Measurements from ENCODE around the gene PLBD1. TPM values are rescaled to one million over a fixed set of nuclear protein-coding genes. Genes with fewer than 3 reads are reported as not detected.

PLBD1 gene
- total RNA-seq, 2 experiments from 2014 or later, result not detected

DNA sequence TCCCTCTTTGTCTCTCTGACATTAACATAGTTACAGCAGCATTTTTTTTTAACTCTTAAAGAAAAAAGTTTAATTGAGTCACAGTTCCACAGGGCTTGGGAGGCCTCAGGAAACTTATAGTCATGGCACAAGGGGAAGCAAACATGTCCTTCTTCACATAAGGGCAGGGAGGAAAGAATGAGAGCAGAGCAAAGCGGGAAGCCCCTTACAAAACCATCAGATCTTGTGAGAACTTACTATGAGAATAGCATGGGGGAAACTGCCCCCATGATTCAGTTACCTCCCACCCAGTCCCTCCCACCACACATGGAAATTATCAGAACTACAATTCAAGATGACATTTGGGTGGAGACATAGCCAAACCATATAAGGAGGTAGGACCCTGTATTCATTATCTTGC lies 96.2 kb downstream of the PLBD1 start:
- intact Hi-C loops (cut with micrococcal nuclease), result no loop called here

DNA sequence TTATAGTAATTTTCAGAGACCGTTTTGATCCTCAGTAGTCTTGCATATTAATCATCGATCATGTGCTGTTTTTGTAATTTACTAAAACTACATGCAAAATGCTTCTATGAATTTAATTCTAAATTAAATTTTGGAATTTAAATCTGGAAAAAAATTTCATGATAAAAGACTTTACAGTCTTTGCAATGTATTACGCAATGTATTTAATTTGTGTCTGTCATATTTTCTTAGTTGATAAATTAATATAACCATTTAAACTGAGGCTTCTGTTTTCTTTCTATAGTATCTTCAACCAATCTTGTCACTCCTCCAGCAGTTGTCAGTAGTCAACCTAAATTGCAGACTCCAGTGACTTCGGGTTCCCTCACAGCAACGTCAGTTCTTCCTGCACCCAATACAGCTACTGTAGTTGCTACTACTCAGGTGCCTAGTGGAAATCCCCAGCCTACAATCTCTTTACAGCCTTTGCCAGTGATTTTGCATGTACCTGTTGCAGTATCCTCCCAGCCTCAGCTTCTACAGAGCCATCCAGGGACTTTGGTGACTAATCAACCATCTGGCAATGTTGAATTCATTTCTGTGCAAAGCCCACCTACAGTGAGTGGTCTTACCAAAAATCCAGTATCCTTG lies 107.4 kb downstream of the PLBD1 start:
- H3K36me3 Mint-ChIP-seq, result peaks cover 50% of the 10 kb centered on the region
- H3K4me1 Mint-ChIP-seq (ENCODE audit: low read depth), result peaks cover 33% of the 10 kb centered on the region
- H3K27ac Mint-ChIP-seq, result peak overlapping the region; percentile 23
- H3K9me3 Mint-ChIP-seq, result no peaks in the 10 kb centered on the region
- no peak for DNase-seq
- ChIA-PET POLR2A (no interaction called here), CTCF (no interaction called here)
- no peaks in the 10 kb centered on the region for H3K27me3 Mint-ChIP-seq
- intact Hi-C loops (cut with micrococcal nuclease), result no loop called here
- H3K4me3 Mint-ChIP-seq, result no peak overlapping the region

More for the DNA sequence above, 96.2 kb downstream of the PLBD1 start:
- H3K4me1 Mint-ChIP-seq (ENCODE audit: low read depth), result no peaks in the 10 kb centered on the region
- H3K4me3 Mint-ChIP-seq, result no peak overlapping the region
- POLR2A ChIA-PET, result no interaction called here
- no peaks in the 10 kb centered on the region for H3K27me3 Mint-ChIP-seq
- DNase-seq, result no peak
- no peak overlapping the region for H3K27ac Mint-ChIP-seq
- CTCF ChIA-PET, result no interaction called here
- H3K9me3 Mint-ChIP-seq, result peaks cover 47% of the 10 kb centered on the region
- peaks cover 75% of the 10 kb centered on the region for H3K36me3 Mint-ChIP-seq

DNA sequence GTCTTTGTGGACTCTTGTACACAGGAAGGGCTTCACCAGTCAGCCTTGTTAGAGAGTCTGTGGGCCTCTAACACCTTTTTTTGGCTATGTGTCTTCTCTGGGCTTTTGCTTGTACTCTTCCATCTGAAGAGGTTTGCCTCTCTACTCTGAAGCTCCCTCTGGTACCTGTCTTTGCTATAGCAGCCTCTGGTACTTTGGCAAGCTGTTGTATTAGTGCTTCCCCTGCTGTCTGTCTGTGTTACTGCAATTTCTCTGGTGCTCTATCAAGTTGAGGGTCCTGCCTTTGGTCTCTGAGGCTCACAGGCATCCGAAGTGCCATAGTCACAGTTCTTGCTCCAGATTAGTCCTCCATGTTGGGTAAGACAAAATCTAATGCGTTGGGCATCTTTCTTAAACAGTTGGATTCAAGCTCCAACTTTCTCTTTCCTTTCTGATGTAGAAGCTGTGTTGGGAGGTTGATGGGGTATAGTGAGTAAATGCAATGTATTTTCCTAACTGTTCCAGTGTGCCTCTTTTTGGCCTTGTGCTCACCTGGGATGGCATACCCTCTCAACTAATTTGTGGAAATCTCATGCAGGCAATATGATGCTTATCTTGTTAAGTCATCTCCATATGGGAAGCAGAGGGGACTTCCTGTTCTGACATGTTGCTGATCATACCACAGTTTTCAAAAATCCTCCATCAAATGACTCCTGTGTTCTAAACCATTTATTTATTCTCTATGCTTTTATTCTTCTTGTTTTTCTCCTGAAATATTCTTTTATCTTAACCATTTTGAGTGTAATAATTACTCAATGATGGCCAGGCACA lies 113.4 kb downstream of the PLBD1 start:
- intact Hi-C loops (cut with micrococcal nuclease), result loop anchor here (1.0 to 2.0 kb wide), 5 partner anchors 24 to 216 kb away; partner anchors contain the start of gene ATF7IP
- H3K4me1 Mint-ChIP-seq (ENCODE audit: low read depth), result peaks cover 56% of the 10 kb centered on the region

More for the DNA sequence above, 113.4 kb downstream of the PLBD1 start:
- CTCF ChIA-PET, result interaction anchor here (0.6 to 5.4 kb wide), 26 partner anchors 9 to 542 kb away, joined by 3 to 58 read pairs (median 4); partner anchors contain the start of gene ATF7IP
- peak; percentile 31 for DNase-seq
- Mint-ChIP-seq H3K27ac (peak overlapping the region; percentile 77), H3K36me3 (peaks cover 64% of the 10 kb centered on the region), H3K27me3 (no peaks in the 10 kb centered on the region), H3K9me3 (no peaks in the 10 kb centered on the region), H3K4me3 (peak overlapping the region; percentile 20)
- POLR2A ChIA-PET, result interaction anchor here (1.3 to 1.6 kb wide), 2 partner anchors 67 to 89 kb away, joined by 4 to 5 read pairs; partner anchors contain the start of gene ATF7IP

Other genes with a start within 250 kb of the PLBD1 start
- gene ATF7IP, start 202.2 kb downstream of the PLBD1 start, total RNA-seq, result 10 to 100 TPM; 93.0 to 94.1 TPM
- gene GUCY2C, start 128.7 kb upstream of the PLBD1 start, total RNA-seq, result not detected
- 100 to 1,000 TPM; 131 to 134 TPM for gene WBP11, start 235.6 kb upstream of the PLBD1 start, total RNA-seq
- 1 to 10 TPM; 3.3 to 3.4 TPM for gene C12orf60, start 235.8 kb upstream of the PLBD1 start, total RNA-seq
- not detected for gene SMCO3, start 246.3 kb upstream of the PLBD1 start, total RNA-seq